Activated CD4-positive, CD25-positive, alpha-beta regulatory T cell treated with anti-CD3 and anti-CD28 coated beads, Interleukin-2, amount 50 U/mL, for 72 hours (primary cell): ENCODE data around the gene CPTP.

Experiments
- DNase-seq: peaks from one replicate; pipeline ENCODE4 v3.0.0; 2021

The CPTP gene

DNA sequence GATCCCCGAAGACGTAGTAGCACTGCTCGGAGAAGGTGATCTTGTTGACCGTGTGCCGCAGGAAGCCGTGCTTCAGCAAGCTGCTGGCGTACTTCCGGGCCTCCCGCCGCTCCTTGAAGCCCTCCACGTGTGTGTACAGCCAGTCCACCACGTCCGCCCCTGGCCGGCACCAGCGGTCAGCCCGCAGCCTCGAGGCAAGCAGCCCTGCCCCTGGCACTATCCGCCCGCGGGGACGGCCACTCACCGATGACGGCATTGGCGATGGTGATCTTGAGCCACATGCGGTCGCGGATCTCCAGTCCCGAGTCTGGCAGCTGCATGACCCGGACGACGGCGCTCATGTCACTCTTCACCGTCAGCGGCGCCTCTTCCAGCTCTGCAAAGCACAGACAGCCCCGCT lies 13.7 kb downstream of the CPTP start:
- no peak for DNase-seq

DNA sequence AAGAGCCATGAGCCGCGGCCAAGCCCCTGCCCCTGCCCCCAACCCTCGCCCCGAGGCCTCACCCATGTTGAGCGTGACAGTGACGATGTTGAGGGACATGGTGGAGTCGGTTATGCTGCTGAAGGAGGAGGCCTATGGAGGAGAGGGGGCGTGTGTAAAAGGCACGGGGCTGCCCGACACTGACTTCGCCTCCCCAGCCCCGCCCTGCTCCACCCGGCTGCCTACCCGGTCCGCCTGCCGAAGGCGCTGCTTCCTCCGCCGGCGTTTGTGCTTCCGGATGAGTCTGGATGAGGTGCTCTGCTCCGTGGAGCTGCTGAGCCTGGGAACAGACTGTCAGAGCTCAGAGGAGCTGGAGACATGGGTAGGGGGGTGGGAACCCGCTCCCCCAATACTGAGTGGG lies 15.6 kb downstream of the CPTP start:
- no peak for DNase-seq

DNA sequence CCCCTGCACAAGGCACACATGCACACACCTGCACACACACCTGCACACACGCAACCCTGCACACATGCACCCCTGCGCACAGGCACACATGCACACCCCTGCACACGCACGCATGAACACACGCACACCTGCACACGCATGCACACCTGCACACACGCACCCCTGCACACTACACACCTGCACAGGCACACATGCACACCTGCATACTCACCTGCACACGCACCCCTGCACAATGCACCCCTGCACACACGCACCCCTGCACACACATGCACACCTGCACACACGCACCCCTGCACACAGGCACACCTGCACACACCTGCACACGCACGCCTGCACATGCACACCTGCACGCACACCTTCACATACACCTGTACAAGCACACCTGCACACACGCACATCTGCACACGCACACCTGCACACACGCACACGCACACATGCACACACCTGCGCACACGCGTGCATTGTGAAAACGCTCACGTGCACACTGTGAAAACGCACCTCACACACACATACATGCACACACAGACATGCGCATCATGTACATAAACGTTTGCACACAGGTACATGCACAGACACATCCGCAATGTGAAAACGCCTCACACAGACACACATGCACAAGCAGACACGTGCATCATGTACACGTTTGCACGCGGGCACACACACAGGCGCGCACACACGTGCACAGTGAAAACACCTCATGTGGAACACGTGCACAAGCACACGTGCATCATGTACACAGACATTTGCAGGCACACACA lies 16.4 kb downstream of the CPTP start:
- DNase-seq: no peak

DNA sequence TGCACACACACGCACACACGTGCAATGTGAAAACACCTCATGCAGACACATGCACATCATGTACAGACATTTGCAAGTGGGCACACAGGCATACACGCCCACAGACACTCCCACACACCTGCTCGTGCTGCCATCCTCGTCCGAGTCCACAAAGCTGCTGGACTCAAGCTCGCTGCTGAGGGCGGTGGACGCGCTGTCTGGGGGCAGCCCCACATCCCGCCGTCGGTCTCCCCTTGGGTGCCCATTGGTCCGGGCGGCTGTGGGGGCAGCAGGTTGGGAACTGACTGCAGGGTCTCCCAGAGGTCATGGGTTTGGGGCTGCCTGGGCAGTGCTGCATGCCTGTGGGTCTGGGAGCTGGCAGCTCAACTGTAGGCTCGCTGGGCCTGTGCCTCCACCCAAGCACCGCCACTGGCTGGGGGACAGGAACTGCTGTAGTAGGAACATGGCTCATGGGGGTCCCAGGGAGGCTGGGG lies 17.0 kb downstream of the CPTP start:
- no peak for DNase-seq

DNA sequence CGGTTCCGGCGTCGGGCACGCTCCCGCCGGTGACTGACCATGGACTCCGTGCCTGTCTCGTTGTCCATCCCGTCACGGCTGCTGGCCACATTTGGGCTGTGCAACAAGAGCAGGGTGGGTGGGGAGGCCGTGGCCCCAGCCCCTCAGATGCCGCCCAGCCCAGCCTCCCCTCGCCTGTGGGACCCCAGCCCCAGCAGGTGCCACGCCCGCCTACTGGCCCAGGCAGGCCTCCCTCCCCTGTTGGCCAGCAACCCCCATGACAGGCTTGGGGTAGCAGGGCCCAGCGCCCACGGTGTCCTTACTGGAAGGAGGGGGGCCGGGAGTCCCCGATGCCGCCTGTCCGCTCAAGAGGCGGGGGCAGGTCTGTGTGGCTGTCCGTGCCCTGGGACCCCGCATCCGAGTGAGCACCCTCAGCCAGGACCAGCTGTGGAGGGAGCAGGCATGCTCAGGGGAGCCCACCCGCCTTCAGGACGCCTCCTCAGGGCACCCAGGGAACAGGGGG lies 17.5 kb downstream of the CPTP start:
- DNase-seq: no peak

DNA sequence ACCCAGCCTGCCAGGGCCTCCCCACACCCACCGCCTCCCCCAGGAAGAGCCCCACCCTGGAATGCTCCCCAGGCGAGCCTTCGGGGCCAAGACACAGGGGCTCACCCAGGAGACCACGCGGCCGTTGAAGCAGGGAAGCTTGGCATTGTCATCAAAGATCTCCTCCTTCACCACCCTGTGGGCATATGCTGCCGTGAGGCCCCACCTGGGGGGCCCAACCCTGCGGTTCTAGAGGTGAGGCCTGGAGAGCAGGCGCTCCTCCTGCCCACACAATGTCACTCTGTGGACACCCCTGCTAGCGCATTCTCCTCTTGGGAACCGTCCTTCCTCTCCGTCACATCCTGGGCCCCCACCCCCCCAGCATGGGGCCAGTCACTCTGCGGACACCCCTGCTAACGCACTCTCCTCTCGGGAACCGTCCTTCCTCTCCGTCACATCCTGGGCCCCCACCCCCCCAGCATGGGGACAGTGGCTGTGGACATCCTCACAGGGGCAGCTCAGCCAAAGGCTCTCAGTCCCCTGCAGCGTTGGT lies 18.0 kb downstream of the CPTP start:
- no peak for DNase-seq

DNA sequence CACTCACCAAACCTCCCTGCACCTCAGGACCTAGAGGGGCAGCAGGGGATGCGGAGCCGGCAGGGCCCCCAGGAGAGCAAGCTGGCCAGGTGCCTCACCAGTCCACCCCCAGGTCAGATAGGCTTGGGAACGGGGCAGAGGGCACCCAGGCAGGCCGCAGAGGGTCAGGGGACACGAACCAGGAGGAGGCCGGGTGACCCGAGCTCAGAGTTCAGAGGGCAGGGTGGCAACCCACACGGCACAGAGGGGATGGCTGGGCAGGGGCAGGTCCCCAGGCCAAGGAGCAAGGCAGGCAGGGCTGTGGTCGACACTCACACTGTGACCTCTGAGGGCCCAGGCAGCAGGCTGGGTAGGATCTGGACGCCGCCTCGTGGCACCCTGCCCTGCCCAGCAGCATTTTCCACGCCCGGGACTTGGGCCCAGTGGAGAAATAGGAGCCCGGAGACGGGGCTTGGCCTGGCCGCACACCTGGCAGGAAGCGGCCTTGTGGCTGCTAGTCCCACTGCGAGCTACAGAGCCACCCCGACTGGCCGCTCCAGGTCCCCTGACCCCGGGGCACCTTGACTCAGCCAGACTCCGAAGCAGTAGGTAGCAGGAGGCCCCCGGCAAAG lies 19.3 kb downstream of the CPTP start:
- DNase-seq: no peak

DNA sequence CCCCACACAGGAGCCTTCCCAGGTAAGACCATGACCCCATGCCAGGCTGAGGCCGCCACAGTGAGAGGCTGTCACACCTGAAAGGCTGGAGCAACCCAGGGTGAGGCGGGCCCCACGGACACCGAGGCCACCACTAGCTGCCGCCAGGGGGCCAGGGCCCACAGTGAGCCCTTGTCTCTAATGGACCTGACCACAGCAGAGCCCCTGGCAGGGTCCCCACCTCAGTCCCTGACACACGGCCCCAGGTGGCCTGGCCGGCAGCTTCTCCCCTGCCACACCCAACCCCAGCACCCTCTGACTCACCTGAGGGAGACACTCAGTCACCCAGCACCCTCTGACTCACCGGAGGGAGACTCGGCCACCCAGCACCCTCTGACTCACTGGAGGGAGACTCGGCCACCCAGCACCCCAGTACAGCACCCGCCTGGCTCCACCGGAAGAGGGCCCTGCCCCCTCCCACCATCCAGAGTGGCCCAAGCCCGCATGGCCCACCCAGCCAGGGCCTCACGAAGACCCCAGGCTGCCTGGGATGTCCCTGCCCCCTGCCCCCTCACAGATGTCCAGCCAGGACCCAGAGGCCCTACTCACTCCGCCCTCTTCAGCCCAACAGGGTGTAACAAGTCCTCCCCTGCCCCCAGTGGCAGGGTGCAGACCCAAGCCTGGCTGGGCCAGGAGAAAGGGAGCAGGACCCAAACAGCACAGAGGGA lies 20.2 kb downstream of the CPTP start:
- DNase-seq: no peak

DNA sequence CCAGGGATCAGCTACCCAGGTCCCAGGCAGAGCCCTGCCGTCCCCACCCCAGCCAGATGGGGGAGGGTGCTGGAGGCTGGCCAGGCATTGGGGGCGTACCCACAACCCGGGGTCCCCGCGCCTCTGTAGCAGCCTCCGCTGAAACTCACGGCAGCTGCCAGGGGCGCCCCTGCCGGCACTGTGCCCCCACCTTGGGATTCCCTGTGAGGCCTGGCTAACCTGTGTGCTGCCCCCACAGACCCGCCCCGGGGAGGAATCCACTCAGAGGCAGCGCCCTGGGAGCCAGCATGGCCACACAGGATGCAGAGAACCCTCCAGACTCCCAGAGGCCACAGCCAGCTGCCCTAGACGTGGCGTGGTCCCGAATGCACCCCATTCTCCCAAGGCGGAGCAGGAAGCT lies 20.8 kb downstream of the CPTP start:
- no peak for DNase-seq

DNA sequence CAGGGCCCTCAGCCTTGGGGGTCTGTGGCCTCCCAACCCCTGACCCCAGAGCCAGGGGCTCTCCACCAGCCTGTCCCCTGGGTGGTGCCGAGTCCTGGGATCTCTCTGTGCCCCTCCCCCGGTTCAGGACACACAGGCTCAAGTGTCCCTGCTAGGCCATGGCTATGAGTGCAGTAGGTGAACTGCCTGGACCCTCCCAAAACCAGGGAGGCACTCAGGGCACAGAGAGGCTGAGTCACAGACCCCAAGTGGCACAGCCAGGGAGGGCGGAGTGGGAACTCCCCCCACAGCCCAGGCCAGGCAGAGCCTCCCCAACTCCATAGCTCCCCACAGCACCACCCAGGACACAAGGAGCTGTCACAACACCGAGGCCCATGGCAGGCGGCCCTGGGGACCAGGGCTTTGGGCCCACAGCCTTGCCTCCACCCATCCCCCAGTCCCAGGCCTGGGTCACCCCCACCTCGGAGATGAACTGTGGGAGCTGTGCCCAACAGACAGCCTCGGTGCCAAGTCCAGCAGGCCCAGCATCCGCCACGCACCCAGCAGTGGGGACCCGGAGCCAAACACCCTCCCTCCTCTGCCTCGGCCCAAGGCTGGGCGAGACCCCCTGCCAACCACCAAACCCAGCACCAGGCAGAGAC lies 21.4 kb downstream of the CPTP start:
- DNase-seq: no peak

DNA sequence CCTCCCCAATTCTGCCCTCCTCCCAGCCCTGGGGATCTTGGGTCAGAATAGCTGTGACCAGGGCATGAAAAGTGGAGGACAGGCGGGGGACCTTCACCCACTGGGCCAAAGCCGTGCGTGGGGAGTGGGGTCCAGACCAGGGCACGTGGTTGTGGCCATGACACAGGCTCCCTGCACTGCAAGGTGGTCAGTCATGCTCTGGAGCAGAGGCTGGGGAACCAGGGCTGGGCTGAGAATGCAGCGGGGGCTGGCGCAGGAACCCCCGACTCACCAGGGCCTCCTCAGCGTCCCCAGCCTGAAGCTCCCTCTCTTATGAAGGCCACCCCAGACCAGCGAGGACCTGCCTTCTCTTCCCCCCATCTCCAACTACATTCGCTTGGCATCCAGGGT lies 21.9 kb downstream of the CPTP start:
- no peak for DNase-seq

DNA sequence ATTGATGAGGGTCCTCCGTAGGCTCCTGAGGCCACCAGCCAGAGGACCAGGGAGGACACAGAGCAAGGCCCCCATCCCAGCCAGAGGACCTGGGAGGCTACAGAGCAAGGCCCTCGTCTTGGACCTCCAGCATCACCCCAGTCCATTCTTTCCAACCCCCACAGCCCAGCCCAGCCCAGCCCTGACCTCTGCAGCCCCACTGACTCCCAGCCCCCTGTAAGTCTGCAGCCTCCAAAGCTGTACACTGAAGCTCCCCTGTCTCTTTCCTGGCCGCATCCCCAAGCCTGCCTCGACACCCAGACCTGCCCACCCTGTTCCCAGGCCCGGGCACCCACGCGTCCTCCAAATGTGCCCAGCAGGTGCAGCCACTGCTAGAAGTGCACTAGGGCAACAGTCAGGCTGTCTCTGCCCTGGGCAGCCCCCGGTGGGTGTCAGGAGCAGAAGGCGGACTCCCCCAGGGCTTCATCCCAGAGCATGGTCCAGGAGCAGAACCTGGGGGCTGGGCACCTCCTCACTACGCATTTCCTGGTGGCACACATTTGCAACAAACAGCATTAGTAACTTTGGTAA lies 22.5 kb downstream of the CPTP start:
- no peak for DNase-seq

DNA sequence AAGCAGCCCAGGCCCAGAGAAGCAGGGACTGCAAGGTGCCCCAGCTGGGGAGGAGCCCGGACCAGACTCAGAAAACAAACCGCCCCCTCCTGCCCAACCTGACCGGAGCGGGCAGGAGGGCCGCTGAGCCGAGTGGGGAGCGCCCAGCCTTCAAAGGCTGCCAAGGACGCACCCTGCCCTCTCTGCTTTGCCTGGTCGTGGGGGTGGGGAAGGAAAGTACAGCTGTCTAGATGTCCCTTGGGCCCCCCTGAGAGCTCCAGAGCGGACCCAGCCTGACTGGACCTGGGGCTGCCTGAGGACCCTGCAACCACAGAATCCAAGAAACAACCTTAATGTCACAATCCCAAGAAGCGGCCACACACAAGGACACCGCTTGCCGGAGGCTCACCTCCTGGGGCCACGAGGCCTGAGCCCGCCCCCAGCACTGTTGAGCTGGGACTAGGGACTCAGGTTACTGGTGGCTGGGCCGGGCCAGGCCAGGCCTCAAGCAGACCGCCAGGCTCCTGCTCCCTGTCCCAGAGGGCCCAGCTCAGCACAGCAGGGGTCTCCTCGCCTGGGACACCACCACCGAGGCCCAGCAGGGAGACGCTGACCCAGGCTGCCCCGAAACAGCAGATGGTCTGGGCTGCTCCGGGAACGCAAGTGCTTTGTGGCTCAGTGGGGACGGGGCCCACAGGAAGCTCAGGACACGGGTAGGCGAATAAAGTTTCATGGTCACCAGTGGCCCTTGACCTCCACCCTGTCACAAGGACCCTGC lies 23.2 kb downstream of the CPTP start:
- no peak for DNase-seq

DNA sequence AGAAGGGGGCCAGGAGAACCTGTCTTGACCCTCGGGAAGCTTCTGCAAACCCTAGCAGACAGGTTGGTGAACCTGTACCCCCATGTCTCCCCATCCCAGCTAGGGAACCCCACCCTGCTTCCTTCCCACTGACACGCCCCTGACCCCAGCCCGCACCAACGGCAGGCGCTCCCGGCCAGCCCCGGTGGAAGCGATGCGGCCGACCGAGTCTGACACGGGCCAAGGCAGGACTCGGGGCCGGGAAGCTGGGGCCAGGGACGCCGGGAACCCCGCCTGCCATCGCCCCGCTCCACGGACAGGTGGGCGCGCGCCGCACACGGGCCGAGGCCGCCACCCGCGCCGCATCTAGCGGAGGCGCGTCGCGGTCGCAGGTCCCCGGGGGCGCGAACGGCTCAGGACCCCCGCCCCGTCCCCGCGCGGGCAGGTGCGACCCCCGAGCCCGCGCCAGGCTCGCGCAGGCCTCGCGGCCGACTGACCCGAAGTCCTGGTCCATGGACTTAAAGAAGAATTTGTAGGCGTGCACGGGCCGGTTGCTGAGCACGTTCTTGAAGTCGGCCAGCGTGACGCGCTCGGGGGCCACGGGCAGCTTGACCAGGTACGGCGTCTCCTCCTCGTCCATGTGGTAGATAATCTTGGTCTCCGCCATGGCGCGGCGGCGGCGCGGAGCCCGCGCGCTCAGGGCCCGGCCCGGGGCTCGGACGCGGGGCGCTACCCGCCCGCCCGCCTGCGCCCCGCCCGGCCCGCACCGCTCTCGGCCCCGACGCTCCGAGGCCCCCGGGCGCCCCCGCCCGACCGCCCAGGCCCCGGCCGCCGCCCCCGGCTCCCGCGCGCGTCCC lies 24.0 kb downstream of the CPTP start:
- no peak for DNase-seq

DNA sequence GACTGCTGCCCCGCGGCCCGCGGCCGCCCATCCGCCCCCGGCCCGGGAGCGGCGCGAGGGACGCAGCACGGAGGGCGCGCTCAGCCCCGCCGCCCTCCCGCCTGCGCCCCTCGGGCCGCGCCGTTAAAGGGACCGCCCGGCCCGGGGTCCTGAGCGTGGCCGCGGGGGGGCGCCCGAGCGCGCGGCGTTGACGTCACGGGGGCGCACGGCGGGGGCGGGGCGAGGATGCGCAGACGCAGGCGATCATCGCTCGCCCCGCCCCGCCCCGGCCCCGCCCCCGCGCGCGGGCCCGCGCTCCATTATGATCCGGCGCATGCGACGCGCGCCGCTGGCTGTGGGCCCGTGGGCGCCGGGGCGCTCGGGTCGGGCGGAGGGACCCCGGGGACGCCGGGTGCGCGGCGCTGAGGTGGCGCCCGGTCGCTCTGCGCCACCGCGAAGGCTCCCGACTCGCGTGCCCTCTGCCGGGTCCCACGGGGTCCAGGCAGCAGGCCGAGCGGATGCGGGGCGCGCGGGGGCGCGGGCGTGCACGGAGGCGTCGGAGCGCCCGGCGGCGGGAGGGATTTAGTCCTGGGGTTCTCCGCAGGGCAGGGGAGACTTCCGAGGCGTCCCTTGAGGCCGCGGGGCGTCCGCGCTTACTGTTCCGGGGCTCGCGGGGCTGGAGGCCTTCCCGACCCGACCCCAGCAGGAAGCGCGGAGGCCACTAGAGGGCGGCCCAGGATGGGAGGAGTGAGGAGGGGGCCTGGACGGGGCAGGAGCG lies 24.8 kb downstream of the CPTP start, which contains the start of gene DVL1:
DVL1 (minus strand) TSS at position 163 of the 757 bp plus-strand sequence. CDS start 353 bp downstream, outside the sequence.
- DNase-seq: peak; percentile 80

DNA sequence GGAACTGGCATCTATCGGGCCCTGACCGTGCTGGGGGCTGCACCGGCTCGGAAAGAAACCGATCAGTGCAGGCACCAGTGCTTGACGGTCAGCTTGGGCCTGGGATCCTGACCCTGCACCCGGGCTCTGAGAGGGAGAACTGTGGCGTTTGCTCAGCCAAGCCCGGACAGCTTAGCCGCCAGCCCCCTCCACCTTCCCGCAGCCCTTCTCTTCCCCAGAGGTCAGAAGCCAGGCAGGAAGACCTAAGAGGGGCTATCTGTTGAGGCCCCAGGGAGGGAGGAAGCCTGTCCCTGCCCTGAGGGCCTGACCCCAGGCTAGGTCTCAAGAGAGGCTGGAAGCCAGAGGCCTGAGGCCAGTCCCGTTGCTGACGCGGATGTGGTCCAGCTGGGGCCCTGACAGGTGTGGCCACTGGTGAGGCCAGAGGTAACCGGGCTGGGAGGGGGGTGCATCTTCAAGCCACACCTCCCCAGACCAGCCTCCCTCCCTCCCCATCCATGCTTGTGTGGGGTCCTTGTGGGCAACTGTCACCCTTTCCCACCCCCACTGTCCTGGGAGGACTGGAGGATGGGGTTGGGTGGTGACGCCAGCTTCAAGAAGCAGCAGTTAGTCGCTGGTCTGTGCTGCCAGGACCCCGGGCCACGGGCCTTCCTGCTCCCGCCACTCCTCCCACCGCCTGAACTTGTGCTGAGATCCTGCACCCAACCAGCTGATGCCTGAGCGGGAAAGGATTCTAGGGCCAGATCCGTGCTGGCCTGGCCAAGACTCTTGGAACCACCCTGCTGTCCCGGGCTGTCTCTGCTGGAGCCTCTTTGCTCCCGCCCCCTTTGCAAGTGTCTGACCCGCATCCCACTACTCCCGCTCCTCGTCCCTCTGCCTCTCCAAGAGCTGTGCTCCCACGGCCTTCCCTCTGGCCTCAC lies 27.2 kb downstream of the CPTP start:
- DNase-seq: no peak

DNA sequence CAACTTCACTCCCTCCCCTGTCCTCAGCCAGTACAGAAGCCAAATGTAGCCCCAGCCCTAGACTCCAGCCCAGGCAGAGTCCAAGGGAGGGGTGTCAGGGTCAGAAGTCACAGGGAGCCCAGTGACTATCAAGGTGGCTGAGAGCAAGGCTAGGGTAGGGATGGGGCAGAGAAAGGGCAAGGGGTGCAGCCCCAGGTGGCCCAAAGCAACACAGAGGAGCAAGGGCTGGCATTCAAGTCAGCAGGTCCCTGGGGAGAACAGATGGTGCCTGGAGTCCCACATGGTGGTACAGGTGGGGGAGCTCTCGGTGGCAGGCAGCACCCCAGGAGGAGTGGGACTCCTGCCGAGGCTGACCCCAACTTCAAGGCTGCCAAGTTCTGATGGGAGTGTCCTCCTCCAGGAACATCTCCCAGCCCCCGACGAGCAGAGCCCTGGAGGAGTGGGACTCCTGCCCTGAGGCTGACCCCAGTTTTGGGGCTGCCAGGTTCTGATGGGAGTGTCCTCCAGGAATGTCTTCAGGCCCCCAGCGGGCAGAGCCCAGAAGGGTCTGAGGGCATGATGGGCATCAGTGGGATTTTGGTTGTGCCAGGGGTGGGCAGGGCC lies 28.3 kb downstream of the CPTP start:
- no peak for DNase-seq

DNA sequence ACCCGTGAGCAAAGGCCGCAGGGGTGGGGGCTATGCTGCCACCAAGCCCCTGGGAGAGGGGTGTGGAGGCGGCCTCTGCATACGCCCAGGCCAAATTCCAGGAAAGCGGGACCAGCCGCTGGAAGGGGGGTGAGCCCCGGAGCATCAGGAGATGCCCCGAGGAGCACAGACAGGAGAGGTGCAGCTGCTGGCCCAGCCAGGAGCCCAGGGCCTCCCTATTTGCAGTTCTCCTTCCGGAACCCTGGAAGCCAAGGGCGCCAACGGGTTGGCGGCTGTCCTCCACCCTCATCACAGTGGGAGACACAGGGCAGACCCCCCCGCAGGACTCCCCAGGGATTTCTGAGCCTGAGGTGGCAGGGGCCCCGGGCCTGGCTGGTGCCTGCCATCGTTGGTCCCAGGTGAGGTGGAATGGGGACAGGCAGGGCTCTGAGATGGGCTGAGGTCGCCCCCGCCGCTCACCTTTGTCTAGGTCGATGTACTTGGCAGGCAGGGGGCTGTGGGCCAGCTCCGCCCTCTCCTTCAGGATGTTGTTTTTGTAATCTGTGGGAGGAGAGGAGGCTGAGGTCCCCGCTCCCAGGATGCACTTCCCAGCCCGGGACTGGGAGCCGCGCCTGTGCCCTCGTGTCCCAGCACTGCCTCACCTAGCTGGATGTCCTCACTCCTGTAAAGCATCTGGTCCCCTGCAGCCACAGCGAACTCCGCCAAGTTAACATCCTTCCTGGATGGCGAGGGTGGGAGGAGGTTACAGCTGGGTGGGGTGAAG lies 29.0 kb downstream of the CPTP start:
- DNase-seq: no peak
